H1 (cell line): ENCODE measurements around the gene AVPR1A. TPM values are rescaled to one million over a fixed set of nuclear protein-coding genes. Genes with fewer than 3 reads are reported as not detected.

Experiments used
- ASH2L ChIP-seq: fragments of 200-600, 300-600 bp; sonication (generic); IDR thresholded peaks from one replicate; pipeline ENCODE4 v1.7.1; 2017; ENCODE audit warnings: low read length
- ATF3 ChIP-seq: IDR thresholded peaks from 2 replicates; pipeline ENCODE4 v1.6.1; 2011; ENCODE audit warnings: low read depth, mild to moderate bottlenecking, low read length; ENCODE audit not compliant: insufficient read depth
- EP300 ChIP-seq, 2 experiments: IDR thresholded peaks; 1 replicate in 1 of 2; 2 replicates in 1 of 2; pipeline ENCODE4 v1.6.1; 2011 to 2012; ENCODE audit warnings: low read depth in 2 of 2, low read length in 2 of 2, mild to moderate bottlenecking in 2 of 2, borderline replicate concordance in 1 of 2, inconsistent platforms in 1 of 2, moderate library complexity in 1 of 2
- SIN3A ChIP-seq, 2 experiments: IDR thresholded peaks in 1 of 2; conservative IDR thresholded peaks in 1 of 2; 2 replicates each; pipeline ENCODE4 v1.6.1; 2011 to 2012; ENCODE audit warnings: low read length in 2 of 2, improper control_type of control experiment in 1 of 2, low read depth in 1 of 2, mild to moderate bottlenecking in 1 of 2
- polyA plus RNA-seq, 7 experiments: library from polyadenylated mRNA; depleted of rRNA in 3 of 7; stranded (reverse) in 5 of 7; unstranded in 2 of 7; fragments of >200 nt in 5 of 7; fragments of 200-250 nt in 2 of 7; gene quantifications; 1 replicate in 5 of 7; 2 replicates in 1 of 7; 4 replicates in 1 of 7; pipeline versions ENCODE4 v1.2.1 to v1.2.3, GENCODE V29; 2011 to 2013; ENCODE audit warnings: missing spikeins in 2 of 7, mixed read lengths in 2 of 7
- total RNA-seq: library from RNA; stranded (reverse); fragmentation: NEBNext Ultra II Directional; extraction: Animal tissue kit (Norgen Biotek cat#: 25700); gene quantifications from 2 replicates; pipeline ENCODE4 v1.2.1, GENCODE V29; 2021

Gene AVPR1A
- total and polyA plus RNA-seq, 2 of the 8 experiments (the other 6 are each of a cell fraction or from before 2014, with no cell fraction given): 0.14 to 0.20 TPM

GRCh38 chr12:63152321-63152700 is 1.3 kb upstream of the AVPR1A start (continued):
- TF ChIP-seq SIN3A (conservative IDR thresholded peaks at IDR 0.05 in 1 of 2, IDR thresholded peaks at IDR 0.05 in 1 of 2; ENCODE audit: low read depth in 1 of 2, low read length in 2 of 2) (no peak), ASH2L (no peak), EP300 (IDR thresholded peaks at IDR 0.05; ENCODE audit: borderline replicate concordance in 1 of 2, low read depth in 2 of 2, low read length in 2 of 2) (no peak), ATF3 (no peak)
